Calu3 (cell line): ENCODE measurements around the gene TNFRSF8. TPM values are rescaled to one million over a fixed set of nuclear protein-coding genes. Genes with fewer than 3 reads are reported as not detected.

Source experiments
- BruUV-seq: library from RNA; stranded (reverse); fragments of 400-500 nt; replicated peaks from 2 replicates; lab custom pipeline; 2021; lab: Mats Ljungman, UMichigan
- CTCF ChIA-PET: fragments of 300-600 bp; sonication (Branson Sonifier 250); formaldehyde crosslinking; loops from one replicate; lab custom pipeline; 2022; ENCODE audit warnings: antibody characterized with exemption; lab: Charles Lee
- DNase-seq: peaks from one replicate; pipeline ENCODE4 v3.0.0; 2022
- H3K27ac Mint-ChIP-seq: one replicate; pipeline ENCODE4 v1.8.0; 2022; ENCODE audit warnings: mixed read lengths; ENCODE audit not compliant: unreplicated experiment
- H3K27me3 Mint-ChIP-seq: one replicate; pipeline ENCODE4 v1.8.0; 2022; ENCODE audit warnings: mixed read lengths; ENCODE audit not compliant: unreplicated experiment
- H3K36me3 Mint-ChIP-seq: one replicate; pipeline ENCODE4 v1.8.0; 2022; ENCODE audit warnings: mild to moderate bottlenecking, moderate library complexity, mixed read lengths; ENCODE audit not compliant: insufficient read depth, unreplicated experiment
- H3K4me1 Mint-ChIP-seq: one replicate; pipeline ENCODE4 v1.8.0; 2022; ENCODE audit warnings: mild to moderate bottlenecking, low read depth, mixed read lengths; ENCODE audit not compliant: unreplicated experiment
- H3K4me3 Mint-ChIP-seq: one replicate; pipeline ENCODE4 v1.8.0; 2022; ENCODE audit warnings: mild to moderate bottlenecking, low read depth, moderate library complexity, mixed read lengths; ENCODE audit not compliant: unreplicated experiment
- H3K9me3 Mint-ChIP-seq: one replicate; pipeline ENCODE4 v1.8.0; 2022; ENCODE audit warnings: low read depth, mixed read lengths; ENCODE audit not compliant: unreplicated experiment
- CTCF ChIP-seq: fragments of 200-600 bp; IDR thresholded peaks from one replicate; pipeline ENCODE4 v1.8.0; 2022; ENCODE audit warnings: antibody characterized with exemption; ENCODE audit not compliant: unreplicated experiment
- intact Hi-C: fragments of 100-400 bp; cut with micrococcal nuclease; formaldehyde crosslinking; loops from one replicate; pipeline ENCODE4 v1.10.0; 2022; ENCODE audit not compliant: unreplicated experiment
- total RNA-seq: library from RNA; stranded (reverse); gene quantifications from 2 replicates; pipeline ENCODE4 v1.2.3, GENCODE V29; 2022

The TNFRSF8 gene
- total RNA-seq, 1 experiment from 2014 or later: not detected

GRCh38 chr1:12096615-12097014, 33.5 kb downstream of the TNFRSF8 start:
- Mint-ChIP-seq H3K27ac (no peak overlapping the region), H3K9me3 (no peaks in the 10 kb centered on the region), H3K36me3 (no peaks in the 10 kb centered on the region), H3K27me3 (peaks cover 3% of the 10 kb centered on the region), H3K4me3 (no peak overlapping the region), H3K4me1 (no peaks in the 10 kb centered on the region)
- BruUV-seq: no TSS peak
- TF ChIP-seq CTCF: no peak
- CTCF ChIA-PET: no interaction called here
- intact Hi-C loops: no loop called here
- DNase-seq: no peak

DNA sequence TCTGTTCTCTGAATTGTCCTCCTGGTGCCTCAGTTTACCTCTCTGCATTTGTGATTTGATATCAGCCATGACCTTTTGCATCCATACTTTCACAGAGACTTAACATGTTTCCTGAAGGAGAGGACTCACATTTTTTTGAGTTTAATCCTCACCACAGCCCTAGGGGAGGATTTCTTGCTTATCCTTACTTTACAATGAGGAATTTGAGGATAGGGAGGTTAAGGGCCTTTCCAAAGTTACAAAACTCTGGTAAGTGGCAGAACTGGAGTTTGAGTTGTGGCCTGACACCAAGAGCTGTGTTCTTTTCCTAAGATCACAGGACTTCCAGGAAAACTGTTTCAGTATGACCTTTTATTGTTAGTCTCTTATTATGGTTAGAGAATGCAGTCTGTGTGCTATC, 34.2 kb downstream of the TNFRSF8 start:
- no TSS peak for BruUV-seq
- TF ChIP-seq CTCF: no peak
- no peaks in the 10 kb centered on the region for H3K4me1 Mint-ChIP-seq
- H3K9me3 Mint-ChIP-seq: no peaks in the 10 kb centered on the region
- no peak for DNase-seq
- intact Hi-C loops: no loop called here
- H3K4me3 Mint-ChIP-seq: no peak overlapping the region
- no peaks in the 10 kb centered on the region for H3K36me3 Mint-ChIP-seq
- H3K27me3 Mint-ChIP-seq: peaks cover 6% of the 10 kb centered on the region
- CTCF ChIA-PET: no interaction called here
- no peak overlapping the region for H3K27ac Mint-ChIP-seq

GRCh38 chr1:12098786-12099185, 35.7 kb downstream of the TNFRSF8 start:
- intact Hi-C loops: no loop called here
- Mint-ChIP-seq H3K36me3 (no peaks in the 10 kb centered on the region), H3K4me3 (no peak overlapping the region), H3K27me3 (peaks cover 12% of the 10 kb centered on the region), H3K4me1 (no peaks in the 10 kb centered on the region), H3K27ac (no peak overlapping the region), H3K9me3 (no peaks in the 10 kb centered on the region)
- CTCF ChIA-PET: no interaction called here
- no peak for TF ChIP-seq CTCF
- DNase-seq: no peak
- no TSS peak for BruUV-seq

- CTCF ChIA-PET: no interaction called here
- Mint-ChIP-seq H3K36me3 (no peaks in the 10 kb centered on the region), H3K4me1 (no peaks in the 10 kb centered on the region), H3K9me3 (no peaks in the 10 kb centered on the region), H3K27me3 (peaks cover 20% of the 10 kb centered on the region), H3K27ac (no peak overlapping the region), H3K4me3 (no peak overlapping the region)
- no peak for DNase-seq
- intact Hi-C loops: no loop called here
- TF ChIP-seq CTCF: no peak
- no TSS peak for BruUV-seq
Measured at GRCh38 chr1:12099610-12100009, 36.5 kb downstream of the TNFRSF8 start.
